Loucy (cell line): Measurements from ENCODE around the gene FGR.

Source experiments
- EZH2phosphoT487 ChIP-seq: fragments of 200-600 bp; IDR thresholded peaks from 2 replicates; pipeline ENCODE4 v1.6.1; 2018; ENCODE audit warnings: antibody characterized with exemption, mild to moderate bottlenecking, moderate library complexity, borderline replicate concordance
- TF ChIP-seq, protein P1 (sequence below): fragments of 200-600 bp; sonication (generic); conservative IDR thresholded peaks from 2 replicates; pipeline ENCODE4 v1.5.1; 2014; ENCODE audit warnings: mild to moderate bottlenecking, antibody characterized with exemption, low read length

DNA sequence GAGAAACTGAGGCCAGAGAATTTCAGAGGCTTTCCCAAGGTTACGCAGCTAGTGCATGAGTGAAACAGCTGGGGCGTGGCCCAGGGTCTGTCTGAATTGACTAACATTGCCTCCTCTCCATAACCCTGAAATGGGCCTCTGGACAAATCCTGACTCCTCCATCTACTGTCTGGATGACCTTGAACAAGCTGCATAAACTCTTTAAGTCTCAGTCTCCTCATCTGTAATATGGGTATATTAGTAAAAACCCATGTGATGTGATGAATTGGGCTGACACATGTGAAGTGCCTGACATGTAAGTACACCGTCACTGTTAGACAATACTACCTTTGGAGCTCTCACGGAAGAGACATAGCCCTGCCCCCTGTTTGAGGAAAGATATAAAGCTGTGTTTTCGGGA lies 12.3 kb upstream of the FGR start:
- no peak for TF ChIP-seq EZH2phosphoT487
- TF ChIP-seq, protein P1, sequence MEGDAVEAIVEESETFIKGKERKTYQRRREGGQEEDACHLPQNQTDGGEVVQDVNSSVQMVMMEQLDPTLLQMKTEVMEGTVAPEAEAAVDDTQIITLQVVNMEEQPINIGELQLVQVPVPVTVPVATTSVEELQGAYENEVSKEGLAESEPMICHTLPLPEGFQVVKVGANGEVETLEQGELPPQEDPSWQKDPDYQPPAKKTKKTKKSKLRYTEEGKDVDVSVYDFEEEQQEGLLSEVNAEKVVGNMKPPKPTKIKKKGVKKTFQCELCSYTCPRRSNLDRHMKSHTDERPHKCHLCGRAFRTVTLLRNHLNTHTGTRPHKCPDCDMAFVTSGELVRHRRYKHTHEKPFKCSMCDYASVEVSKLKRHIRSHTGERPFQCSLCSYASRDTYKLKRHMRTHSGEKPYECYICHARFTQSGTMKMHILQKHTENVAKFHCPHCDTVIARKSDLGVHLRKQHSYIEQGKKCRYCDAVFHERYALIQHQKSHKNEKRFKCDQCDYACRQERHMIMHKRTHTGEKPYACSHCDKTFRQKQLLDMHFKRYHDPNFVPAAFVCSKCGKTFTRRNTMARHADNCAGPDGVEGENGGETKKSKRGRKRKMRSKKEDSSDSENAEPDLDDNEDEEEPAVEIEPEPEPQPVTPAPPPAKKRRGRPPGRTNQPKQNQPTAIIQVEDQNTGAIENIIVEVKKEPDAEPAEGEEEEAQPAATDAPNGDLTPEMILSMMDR, result no peak
